SK-N-SH (cell line): ENCODE measurements around the gene CTSS. TPM values are rescaled to one million over a fixed set of nuclear protein-coding genes. Genes with fewer than 3 reads are reported as not detected.

Experiments used
- CTCF ChIA-PET: fragments of 300-600, 350-600 bp; formaldehyde crosslinking; extraction: SDS; loops from one replicate; lab custom pipeline; 2021; lab: Yijun Ruan, JAX
- POLR2A ChIA-PET: fragments of 350-600 bp; sonication (Branson Sonifier 250); formaldehyde crosslinking; extraction: SDS; loops from one replicate; lab custom pipeline; 2020; ENCODE audit warnings: antibody characterized with exemption, inconsistent platforms; lab: Yijun Ruan, JAX
- DNase-seq: peaks from one replicate; pipeline ENCODE4 v3.0.0; 2012
- H2AFZ ChIP-seq: fragments of 200-600 bp; sonication (generic); 2 replicates; pipeline ENCODE4 v1.8.1; 2016; ENCODE audit warnings: antibody characterized with exemption, mild to moderate bottlenecking, low read depth
- H3F3A ChIP-seq: fragments of 200-600 bp; sonication (generic); replicated peaks from 2 replicates; pipeline ENCODE3; 2016; ENCODE audit warnings: antibody characterized with exemption, mild to moderate bottlenecking; ENCODE audit not compliant: insufficient read depth
- H3K27ac ChIP-seq, 2 experiments: fragments of 200-500 bp in 1 of 2; fragments of 200-600 bp in 1 of 2; sonication (Bioruptor generic) in 1 of 2; sonication (generic), shearing (Covaris generic) in 1 of 2; 2 replicates each; pipeline versions ENCODE4 v1.5.1 to v1.6.1; 2014 to 2016; ENCODE audit warnings: low read depth in 2 of 2, inconsistent platforms in 1 of 2, low read length in 1 of 2, mild to moderate bottlenecking in 1 of 2, mixed read lengths in 1 of 2
- H3K27me3 ChIP-seq: fragments of 200-600 bp; sonication (generic), shearing (Covaris generic); 2 replicates; pipeline ENCODE4 v1.6.1; 2016; ENCODE audit warnings: mixed run types; ENCODE audit not compliant: insufficient read depth
- H3K36me3 ChIP-seq, 2 experiments: fragments of 200-500 bp in 1 of 2; fragments of 200-600 bp in 1 of 2; sonication (Bioruptor generic) in 1 of 2; sonication (generic) in 1 of 2; replicated peaks in 1 of 2; 2 replicates each; pipeline versions ENCODE3 to v1.5.1; 2014 to 2016; ENCODE audit warnings: low read length in 1 of 2, mild to moderate bottlenecking in 1 of 2; ENCODE audit not compliant: insufficient read depth in 2 of 2, control insufficient read depth in 1 of 2
- H3K4me1 ChIP-seq, 2 experiments: fragments of 200-500 bp in 1 of 2; fragments of 200-600 bp in 1 of 2; sonication (Bioruptor generic) in 1 of 2; sonication (generic), shearing (Covaris generic) in 1 of 2; 2 replicates each; pipeline versions ENCODE4 v1.5.1 to v1.6.1; 2014 to 2016; ENCODE audit warnings: low read depth in 1 of 2, low read length in 1 of 2, mixed run types in 1 of 2; ENCODE audit not compliant: insufficient read depth in 2 of 2, control insufficient read depth in 1 of 2
- H3K4me2 ChIP-seq: fragments of 200-600 bp; sonication (generic), shearing (Covaris generic); 2 replicates; pipeline ENCODE4 v1.6.1; 2017; ENCODE audit warnings: mixed run types
- H3K4me3 ChIP-seq, 2 experiments: fragments of 200-500 bp in 1 of 2; fragments of 200-600 bp in 1 of 2; sonication (Bioruptor generic) in 1 of 2; sonication (generic), shearing (Covaris generic) in 1 of 2; 2 replicates each; pipeline versions ENCODE4 v1.5.1 to v1.8.1; 2014 to 2016; ENCODE audit warnings: low read depth in 2 of 2, inconsistent platforms in 1 of 2, low read length in 1 of 2, mild to moderate bottlenecking in 1 of 2, mixed read lengths in 1 of 2, moderate library complexity in 1 of 2
- H3K79me2 ChIP-seq: fragments of 200-600 bp; sonication (generic); 2 replicates; pipeline ENCODE4 v1.8.1; 2017; ENCODE audit warnings: mild to moderate bottlenecking; ENCODE audit not compliant: insufficient read depth
- H3K9ac ChIP-seq: fragments of 200-600 bp; sonication (generic); 2 replicates; pipeline ENCODE4 v1.6.1; 2017; ENCODE audit warnings: mixed run types
- H3K9me2 ChIP-seq: fragments of 200-600 bp; sonication (generic); 2 replicates; pipeline ENCODE4 v1.6.1; 2017; ENCODE audit warnings: mixed run types
- H3K9me3 ChIP-seq: fragments of 200-600 bp; sonication (generic); 2 replicates; pipeline ENCODE4 v1.6.1; 2017; ENCODE audit warnings: mixed run types, mild to moderate bottlenecking, moderate library complexity
- H4K20me1 ChIP-seq: fragments of 200-600 bp; sonication (generic); 2 replicates; pipeline ENCODE4 v1.6.1; 2017; ENCODE audit warnings: mild to moderate bottlenecking, mixed run types; ENCODE audit not compliant: insufficient read depth
- EP300 ChIP-seq, 2 experiments: IDR thresholded peaks; 2 replicates each; pipeline versions ENCODE4 v1.4.0 to v1.6.1; 2012; ENCODE audit warnings: borderline replicate concordance in 1 of 2, low read depth in 1 of 2, low read length in 1 of 2
- FOXJ3 ChIP-seq: sonication (generic); formaldehyde crosslinking; IDR thresholded peaks from 2 replicates; pipeline ENCODE4 v1.5.1; 2020; ENCODE audit warnings: mild to moderate bottlenecking, missing genetic modification reagents
- GATA2 ChIP-seq: sonication (generic); formaldehyde crosslinking; IDR thresholded peaks from 2 replicates; pipeline ENCODE4 v1.5.0; 2020; ENCODE audit warnings: mild to moderate bottlenecking, missing genetic modification reagents
- JUND ChIP-seq: IDR thresholded peaks from 2 replicates; pipeline ENCODE4 v1.4.0; 2012
- MEF2A ChIP-seq: IDR thresholded peaks from 2 replicates; pipeline ENCODE4 v1.4.0; 2012; ENCODE audit warnings: low read depth, borderline replicate concordance
- NFIC ChIP-seq: IDR thresholded peaks from 2 replicates; pipeline ENCODE4 v1.4.0; 2012; ENCODE audit warnings: borderline replicate concordance
- POLR2AphosphoS5 ChIP-seq: IDR thresholded peaks from 2 replicates; pipeline ENCODE4 v1.6.1; 2012; ENCODE audit warnings: low read depth, low read length
- RXRA ChIP-seq: IDR thresholded peaks from 2 replicates; pipeline ENCODE4 v1.4.0; 2012; ENCODE audit warnings: low read depth, mild to moderate bottlenecking, borderline replicate concordance
- TAF1 ChIP-seq: IDR thresholded peaks from 2 replicates; pipeline ENCODE4 v1.6.1; 2012; ENCODE audit warnings: low read depth, mild to moderate bottlenecking, low read length, moderate library complexity, borderline replicate concordance
- WGBS: methylation state at CpG from one replicate; pipeline ENCODE4 v1.1.6; 2017; ENCODE audit warnings: low lambda C conversion rate; 5-methylcytosine and 5-hydroxymethylcytosine counted together
- polyA plus RNA-seq, 3 experiments: library from polyadenylated mRNA; depleted of rRNA; stranded (reverse); fragments of >200 nt; gene quantifications; 2 replicates each; pipeline ENCODE4 v1.2.3, GENCODE V29; 2012
- TF ChIP-seq, protein P1 (sequence below): IDR thresholded peaks from 2 replicates; pipeline ENCODE4 v1.6.1; 2012; ENCODE audit warnings: mild to moderate bottlenecking, low read depth, low read length, moderate library complexity
- TF ChIP-seq, protein P2 (sequence below): fragments of 200-600 bp; sonication (generic); IDR thresholded peaks from 2 replicates; pipeline ENCODE4 v1.6.1; 2017; ENCODE audit warnings: antibody characterized with exemption, mild to moderate bottlenecking, moderate library complexity
- TF ChIP-seq, protein P3 (sequence below): IDR thresholded peaks from 2 replicates; pipeline ENCODE4 v1.4.0; 2012; ENCODE audit warnings: low read depth

The CTSS gene
- polyA plus RNA-seq, 1 of the 3 experiments (the other 2 are of a cell fraction), result 1.4 TPM

DNA sequence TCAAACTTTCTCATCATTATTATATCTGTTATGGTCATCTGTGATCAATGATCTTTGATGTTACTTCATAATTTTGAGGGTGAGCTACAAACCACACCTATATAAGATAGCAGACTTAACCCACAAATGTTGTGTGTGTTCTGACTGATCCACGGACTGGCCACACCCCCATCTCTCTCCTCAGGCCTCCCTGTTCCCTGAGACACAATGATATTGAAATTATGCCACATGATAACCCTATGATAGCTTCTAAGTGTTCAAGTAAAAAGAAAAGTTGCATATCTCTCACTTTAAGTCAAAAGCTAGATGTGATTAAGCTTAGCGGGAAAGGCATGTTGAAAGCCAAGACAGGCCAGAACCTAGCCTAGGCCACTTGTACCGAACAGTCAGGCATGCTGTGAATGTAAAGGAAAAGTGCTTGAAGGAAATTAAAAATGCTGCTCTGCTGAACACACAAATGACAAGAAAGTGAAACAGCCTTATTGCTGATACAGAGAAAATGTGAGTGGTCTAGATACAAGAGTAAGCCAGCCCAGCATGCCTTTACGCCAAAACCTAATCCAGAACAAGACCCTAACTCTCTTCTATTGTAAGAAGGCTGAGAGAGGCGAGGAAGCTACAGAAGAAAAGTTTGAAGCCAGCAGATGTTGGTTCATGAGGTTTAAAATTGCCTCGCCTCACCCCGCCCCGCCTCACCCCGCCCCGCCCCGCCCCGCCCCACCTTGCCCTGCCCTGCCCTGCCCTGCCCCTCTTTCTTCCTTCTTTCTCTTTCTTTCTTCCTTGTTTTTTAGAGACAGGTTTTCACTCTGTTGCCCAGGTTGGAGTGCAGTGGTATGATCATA is 16.5 kb downstream of the CTSS start (continued):
- TF ChIP-seq, protein P1, sequence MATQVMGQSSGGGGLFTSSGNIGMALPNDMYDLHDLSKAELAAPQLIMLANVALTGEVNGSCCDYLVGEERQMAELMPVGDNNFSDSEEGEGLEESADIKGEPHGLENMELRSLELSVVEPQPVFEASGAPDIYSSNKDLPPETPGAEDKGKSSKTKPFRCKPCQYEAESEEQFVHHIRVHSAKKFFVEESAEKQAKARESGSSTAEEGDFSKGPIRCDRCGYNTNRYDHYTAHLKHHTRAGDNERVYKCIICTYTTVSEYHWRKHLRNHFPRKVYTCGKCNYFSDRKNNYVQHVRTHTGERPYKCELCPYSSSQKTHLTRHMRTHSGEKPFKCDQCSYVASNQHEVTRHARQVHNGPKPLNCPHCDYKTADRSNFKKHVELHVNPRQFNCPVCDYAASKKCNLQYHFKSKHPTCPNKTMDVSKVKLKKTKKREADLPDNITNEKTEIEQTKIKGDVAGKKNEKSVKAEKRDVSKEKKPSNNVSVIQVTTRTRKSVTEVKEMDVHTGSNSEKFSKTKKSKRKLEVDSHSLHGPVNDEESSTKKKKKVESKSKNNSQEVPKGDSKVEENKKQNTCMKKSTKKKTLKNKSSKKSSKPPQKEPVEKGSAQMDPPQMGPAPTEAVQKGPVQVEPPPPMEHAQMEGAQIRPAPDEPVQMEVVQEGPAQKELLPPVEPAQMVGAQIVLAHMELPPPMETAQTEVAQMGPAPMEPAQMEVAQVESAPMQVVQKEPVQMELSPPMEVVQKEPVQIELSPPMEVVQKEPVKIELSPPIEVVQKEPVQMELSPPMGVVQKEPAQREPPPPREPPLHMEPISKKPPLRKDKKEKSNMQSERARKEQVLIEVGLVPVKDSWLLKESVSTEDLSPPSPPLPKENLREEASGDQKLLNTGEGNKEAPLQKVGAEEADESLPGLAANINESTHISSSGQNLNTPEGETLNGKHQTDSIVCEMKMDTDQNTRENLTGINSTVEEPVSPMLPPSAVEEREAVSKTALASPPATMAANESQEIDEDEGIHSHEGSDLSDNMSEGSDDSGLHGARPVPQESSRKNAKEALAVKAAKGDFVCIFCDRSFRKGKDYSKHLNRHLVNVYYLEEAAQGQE, result no peak
- TF ChIP-seq POLR2AphosphoS5 (no peak), GATA2 (CRISPR knock-in tag) (no peak)

DNA sequence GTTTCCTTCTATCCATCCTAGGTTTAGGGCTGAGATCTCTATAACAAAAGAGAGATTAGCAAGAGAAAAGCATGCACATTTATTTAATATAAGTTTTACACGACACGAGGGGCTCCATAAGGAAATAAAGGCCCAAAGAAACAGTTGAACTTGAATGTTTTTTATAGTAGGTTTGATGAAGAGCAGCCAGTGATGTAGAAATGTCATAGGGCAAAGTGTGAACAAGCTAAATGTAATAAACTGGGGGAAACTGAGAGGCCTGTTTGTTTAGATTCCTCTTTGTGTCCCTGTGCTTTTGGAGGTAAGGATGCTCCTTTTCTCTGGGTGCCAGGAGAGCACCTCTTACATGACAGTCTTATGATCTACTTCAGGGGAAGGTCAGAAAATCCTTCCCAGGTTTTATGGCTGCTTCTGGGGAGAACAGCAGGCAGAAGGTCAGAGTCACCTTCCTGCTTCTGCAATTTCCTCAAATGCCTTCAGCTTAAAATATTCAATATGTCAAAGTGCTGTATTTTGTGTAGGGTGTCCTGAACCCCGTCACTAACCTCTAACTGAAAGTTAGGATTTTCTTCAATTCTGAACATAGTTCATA is 35.4 kb downstream of the CTSS start:
- WGBS, result 80% methylated on average over 3 of the region's 3 CpGs
- Histone ChIP-seq H3F3A (no peaks in the 10 kb centered on the region), H3K9ac (no peak overlapping the region), H2AFZ (no peak overlapping the region), H3K9me2 (no peaks in the 10 kb centered on the region), H3K4me2 (no peak overlapping the region), H3K4me1 (no peaks in the 10 kb centered on the region), H3K27ac (no peak overlapping the region), H3K79me2 (no peaks in the 10 kb centered on the region), H3K4me3 (no peak overlapping the region), H3K36me3 (no peaks in the 10 kb centered on the region), H3K27me3 (no peaks in the 10 kb centered on the region), H3K9me3 (no peaks in the 10 kb centered on the region), H4K20me1 (no peaks in the 10 kb centered on the region)
- DNase-seq, result no peak
- CTCF ChIA-PET, result interaction anchor here (0.8 kb wide), 1 partner anchor 10 kb away, joined by 3 read pairs; no protein-coding TSS in a partner anchor
- TF ChIP-seq MEF2A (no peak), RXRA (no peak), JUND (no peak), TAF1 (no peak), NFIC (no peak), EP300 (IDR thresholded peaks at IDR 0.05; ENCODE audit: borderline replicate concordance in 1 of 2, low read depth in 1 of 2, low read length in 1 of 2) (no peak), FOXJ3 (no peak)
- TF ChIP-seq, protein P2, sequence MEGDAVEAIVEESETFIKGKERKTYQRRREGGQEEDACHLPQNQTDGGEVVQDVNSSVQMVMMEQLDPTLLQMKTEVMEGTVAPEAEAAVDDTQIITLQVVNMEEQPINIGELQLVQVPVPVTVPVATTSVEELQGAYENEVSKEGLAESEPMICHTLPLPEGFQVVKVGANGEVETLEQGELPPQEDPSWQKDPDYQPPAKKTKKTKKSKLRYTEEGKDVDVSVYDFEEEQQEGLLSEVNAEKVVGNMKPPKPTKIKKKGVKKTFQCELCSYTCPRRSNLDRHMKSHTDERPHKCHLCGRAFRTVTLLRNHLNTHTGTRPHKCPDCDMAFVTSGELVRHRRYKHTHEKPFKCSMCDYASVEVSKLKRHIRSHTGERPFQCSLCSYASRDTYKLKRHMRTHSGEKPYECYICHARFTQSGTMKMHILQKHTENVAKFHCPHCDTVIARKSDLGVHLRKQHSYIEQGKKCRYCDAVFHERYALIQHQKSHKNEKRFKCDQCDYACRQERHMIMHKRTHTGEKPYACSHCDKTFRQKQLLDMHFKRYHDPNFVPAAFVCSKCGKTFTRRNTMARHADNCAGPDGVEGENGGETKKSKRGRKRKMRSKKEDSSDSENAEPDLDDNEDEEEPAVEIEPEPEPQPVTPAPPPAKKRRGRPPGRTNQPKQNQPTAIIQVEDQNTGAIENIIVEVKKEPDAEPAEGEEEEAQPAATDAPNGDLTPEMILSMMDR, result no peak
- TF ChIP-seq, protein P3, sequence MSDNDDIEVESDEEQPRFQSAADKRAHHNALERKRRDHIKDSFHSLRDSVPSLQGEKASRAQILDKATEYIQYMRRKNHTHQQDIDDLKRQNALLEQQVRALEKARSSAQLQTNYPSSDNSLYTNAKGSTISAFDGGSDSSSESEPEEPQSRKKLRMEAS, result no peak
- POLR2A ChIA-PET, result no interaction called here
